MM.1S (cell line): ENCODE data around the gene LTBP4.

Source experiments
- CTCF ChIP-seq: fragments of 300-600 bp; sonication (generic); IDR thresholded peaks from 2 replicates; pipeline ENCODE4 v1.5.1; 2016; ENCODE audit warnings: antibody characterized with exemption, low read length, mixed read lengths
- EZH2 ChIP-seq: fragments of 300-600 bp; sonication (generic); optimal IDR thresholded peaks from 2 replicates; pipeline ENCODE3; 2017; ENCODE audit warnings: low read depth, mild to moderate bottlenecking, antibody characterized with exemption, low read length, mixed read lengths

DNA sequence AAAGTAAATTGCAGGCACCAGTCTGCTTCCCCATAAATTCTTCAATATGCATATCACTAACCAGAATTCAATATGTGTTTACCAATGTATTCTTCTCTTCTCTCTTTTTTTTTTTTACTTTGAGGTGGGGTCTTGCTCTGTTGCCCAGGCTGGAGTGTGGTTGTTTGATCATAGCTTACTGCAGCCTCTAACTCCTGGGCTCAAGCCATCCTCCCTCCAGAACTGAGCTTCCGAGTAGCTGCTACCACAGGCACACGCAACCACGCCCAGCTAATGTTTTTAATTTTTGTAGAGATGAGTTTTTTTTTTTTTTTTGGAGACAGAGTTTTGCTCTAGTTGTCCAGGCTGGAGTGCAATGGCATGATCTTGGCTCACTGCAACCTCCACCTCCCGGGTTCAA lies 16.8 kb downstream of the LTBP4 start:
- TF ChIP-seq EZH2: no peak
- TF ChIP-seq CTCF: no peak
